Activated CD4-positive, alpha-beta T cell treated with anti-CD3 and anti-CD28 coated beads for 1 hour (primary cell): ENCODE measurements around the gene MTCL3.

Experiments
- DNase-seq: peaks from one replicate; pipeline ENCODE4 v3.0.0-alpha.2; 2020

Gene MTCL3

GRCh38 chr6:127514773-127515227 is 4.3 kb downstream of the MTCL3 start:
- no peak for DNase-seq

- no peak for DNase-seq
Measured at GRCh38 chr6:127514179-127514772, 4.9 kb downstream of the MTCL3 start.

DNA sequence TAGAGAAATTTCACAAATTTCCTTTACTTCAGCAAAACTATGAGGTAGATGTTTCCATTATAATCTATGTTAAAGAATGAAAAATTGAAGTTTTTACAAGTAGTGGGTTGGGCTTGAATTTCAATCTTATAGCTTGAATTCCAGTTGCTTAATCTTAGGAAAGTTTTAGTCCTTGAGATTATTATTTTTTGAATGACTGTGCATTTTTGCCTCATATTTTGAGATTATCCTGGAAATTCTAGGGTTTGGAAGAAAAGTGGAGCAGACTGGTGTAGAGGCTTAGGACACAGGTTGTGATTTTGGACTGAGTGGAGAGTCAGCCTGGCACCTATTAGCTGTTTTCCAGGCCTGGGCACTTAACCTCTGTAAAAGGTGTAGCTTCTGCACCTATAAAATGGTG is 5.7 kb downstream of the MTCL3 start:
- no peak for DNase-seq

GRCh38 chr6:127510876-127511275 is 8.3 kb downstream of the MTCL3 start:
- DNase-seq, result no peak

DNA sequence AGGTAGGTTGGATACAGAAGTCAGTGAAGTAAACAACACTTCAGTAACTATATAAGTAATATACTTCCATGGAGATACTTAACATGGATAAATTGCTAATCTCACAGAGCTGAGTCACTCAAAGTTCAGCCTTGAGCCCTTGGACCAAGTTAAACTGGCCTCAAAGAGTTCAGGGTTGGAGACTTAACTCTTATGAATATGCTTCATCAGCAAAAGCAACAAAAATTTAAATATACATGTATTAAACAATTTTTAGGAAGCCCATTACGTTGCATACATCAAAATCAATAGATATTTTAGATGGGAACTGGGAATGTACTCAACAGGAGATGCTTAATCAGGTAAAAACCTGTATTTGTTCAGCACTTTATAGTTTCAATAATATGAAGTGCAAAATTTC is 12.2 kb downstream of the MTCL3 start:
- DNase-seq, result no peak

DNA sequence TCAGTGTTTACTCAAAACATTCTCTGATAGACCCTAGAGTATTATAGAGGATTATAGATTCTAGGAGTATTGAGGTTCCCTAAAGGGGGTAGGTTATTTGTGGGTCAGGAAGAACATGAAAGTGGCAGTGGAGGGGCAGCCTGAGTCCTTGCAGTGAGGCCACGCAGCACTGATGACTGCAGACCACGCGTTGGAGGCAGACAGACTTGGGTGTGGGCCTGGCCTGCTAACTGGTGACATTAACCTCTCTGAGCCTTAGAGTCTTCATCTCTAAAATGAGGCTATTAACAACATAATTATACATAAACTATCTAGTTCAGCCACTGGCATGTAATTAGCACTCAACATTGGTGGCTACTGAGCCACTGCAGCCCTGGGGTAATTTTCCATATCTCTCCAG is 16.1 kb downstream of the MTCL3 start:
- DNase-seq, result no peak

DNA sequence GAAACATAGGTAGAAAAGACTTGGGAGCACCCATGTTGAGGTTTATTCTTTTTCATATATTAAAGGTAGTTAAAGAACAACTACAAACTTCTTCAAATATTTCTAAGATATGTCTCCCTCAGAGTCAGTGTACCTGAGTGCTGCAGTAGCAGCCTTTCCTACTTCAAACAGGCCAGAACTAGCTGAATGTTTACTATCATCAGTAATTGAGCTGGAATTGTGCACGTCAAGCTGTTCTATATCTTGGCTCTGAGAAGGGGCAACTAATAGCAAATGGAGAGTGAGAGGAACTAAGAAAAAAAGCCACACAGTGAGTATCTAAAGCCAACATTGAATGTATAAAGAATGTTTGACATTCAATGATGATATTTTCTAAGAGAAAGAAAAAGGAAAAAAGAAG is 21.7 kb downstream of the MTCL3 start:
- DNase-seq, result no peak

DNA sequence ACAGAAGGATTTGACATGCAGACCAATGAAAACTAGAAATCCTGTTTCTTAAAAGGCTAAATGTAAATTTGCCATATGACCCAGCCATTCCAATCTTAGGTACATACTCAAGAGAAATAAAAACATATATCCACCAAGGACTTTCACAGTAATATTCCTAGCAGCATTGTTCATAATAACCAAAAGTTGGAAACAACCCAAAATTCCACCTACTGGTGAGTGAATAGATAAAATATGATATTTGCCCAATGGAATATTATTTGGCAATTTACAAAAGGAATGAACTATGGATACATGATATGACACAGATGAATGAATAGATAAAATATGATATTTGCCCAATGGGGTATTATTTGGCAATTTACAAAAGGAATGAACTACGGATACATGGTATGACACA is 22.7 kb downstream of the MTCL3 start:
- DNase-seq, result no peak

- no peak for DNase-seq
Measured at GRCh38 chr6:127494240-127494767, 24.8 kb downstream of the MTCL3 start.

DNA sequence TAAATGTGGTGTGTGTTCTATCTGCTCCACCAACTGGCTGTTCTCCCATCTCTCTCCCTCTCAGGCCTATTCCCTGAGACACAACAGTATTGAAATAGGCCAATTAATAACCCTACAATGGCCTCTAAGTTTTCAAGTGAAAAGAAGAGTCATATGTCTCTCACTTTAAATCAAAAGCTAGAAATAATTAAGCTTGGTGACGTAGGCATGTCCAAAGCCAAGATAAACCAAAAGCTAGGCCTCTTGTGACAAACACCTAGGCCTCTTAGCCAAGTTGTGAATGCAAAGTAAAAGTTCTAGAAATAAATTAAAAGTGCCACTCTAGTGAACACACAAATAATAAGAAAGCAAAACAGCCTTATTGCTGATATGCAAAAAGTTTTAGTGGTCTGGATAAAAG is 29.9 kb downstream of the MTCL3 start:
- DNase-seq, result no peak

DNA sequence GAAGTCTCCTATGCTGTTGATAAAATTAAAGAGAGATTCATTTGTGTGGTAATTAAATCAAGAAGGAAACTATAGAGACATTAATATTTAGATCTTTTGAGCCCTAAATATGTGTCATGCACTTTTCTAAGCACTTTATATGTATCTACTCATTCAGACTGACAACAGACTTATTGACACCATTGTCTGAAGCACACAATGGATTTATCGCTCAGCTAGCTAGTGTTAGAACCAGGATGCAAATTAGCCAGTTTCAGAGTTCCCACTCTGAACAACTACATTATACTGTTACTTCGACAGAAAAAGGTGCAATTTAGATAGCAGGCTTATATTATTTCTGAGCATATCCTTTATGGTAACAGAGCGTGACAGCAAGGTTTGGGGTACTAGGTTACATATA is 32.2 kb downstream of the MTCL3 start:
- no peak for DNase-seq

- DNase-seq, result no peak
Measured at GRCh38 chr6:127484212-127484863, 34.8 kb downstream of the MTCL3 start.

DNA sequence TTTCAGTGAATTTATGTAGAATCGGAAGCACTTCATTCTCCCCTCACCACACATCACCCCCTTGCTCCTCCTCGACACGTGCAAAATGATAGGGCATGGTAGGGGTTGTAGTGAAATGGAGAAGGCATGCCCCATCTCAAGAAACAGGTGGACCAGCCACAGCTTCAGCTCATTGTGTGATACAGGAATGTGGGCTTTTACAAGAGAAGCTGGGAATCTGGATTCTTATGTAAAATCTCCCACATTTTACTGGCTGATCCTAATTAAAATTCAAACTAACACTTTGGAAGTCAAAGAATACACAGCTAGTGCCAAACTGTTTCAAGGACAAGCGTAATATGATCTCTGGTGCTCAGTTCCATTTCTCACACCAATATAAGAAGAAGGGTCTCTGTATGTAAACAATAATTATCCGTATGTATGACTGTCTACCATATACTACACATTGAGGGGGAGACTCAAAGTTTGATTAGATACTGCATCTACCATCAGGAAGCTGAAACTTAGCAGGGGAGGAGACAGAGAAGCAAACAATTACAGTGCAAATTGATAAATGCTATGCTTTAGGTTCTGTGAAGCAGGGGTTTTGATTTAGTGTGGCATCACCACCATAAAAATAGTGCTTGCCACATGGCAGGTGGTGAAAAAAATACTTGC is 35.6 kb downstream of the MTCL3 start:
- DNase-seq, result no peak

- DNase-seq, result no peak
Measured at GRCh38 chr6:127482325-127482724, 36.8 kb downstream of the MTCL3 start.

GRCh38 chr6:127481628-127482027 is 37.5 kb downstream of the MTCL3 start:
- no peak for DNase-seq

DNA sequence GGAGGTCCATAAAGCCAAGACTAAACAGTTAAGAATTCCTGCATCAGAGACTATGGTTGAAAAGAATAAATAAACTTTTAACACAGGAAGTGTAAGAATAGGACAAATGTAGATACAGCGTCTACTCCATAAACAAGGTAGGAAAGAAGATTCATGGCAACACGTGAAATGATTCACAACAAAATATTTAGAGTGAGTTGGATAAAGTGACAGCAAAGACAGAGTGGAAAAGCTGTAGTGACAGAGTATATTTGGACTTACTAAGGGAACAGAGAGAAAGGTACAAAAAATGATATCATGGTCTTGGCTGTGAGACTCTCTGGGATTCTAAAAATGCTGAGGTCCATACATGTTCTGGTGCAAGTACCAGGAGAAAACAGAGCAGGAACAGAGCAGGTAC is 38.0 kb downstream of the MTCL3 start:
- DNase-seq, result no peak

- DNase-seq, result no peak
Measured at GRCh38 chr6:127477658-127478057, 41.5 kb downstream of the MTCL3 start.

DNA sequence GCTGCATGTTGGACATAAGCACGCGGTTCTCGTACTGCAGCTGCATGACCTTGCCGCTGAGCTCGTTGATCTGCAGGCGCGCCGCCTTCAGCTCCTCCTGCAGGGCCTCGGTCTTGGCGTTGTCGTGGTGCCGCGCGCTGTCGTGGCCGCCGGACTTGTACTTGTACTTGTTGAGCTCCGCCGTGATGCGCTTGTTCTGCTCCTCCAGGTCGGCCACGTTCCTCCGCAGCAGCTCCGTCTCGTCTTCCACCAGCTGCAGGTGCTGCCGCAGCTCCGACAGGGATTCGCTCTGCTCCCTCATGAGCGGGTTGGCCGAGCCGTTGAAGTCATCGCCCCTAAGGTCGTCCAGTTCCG is 43.3 kb downstream of the MTCL3 start:
- DNase-seq, result no peak

DNA sequence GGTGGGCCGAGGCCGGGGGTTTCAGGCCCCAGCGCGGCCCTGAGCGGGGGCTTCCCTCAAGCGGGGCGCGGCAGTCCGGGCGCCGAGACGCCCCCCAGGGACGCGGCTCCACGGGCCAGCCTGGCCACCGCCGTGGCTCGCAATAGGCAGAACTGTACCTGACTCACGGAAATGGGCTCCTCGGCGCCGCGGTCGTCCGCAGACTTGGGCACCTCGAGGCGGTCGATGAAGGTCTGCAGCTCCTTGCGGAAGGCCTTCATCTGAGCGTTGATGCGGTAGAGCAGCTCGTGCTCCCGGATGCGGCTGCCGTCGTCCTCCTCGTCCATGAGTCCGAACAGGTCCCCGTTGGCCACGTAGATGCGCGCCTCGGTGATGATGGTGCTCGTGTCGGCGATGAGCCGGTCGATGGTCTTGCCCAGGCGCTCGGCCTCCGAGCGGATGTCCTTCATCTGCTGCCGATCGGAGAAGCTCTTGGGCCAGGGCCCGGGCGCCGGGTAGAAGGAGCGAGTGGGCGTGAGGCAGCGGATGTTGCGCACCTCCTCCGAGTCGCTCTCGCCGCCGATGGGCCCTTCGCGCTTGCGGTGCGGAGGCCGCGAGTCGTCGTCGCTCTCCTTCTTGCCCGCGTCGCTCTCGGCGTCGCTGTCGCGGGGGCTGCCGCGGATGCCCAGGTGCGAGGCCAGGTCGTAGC is 43.9 kb downstream of the MTCL3 start:
- DNase-seq, result no peak

DNA sequence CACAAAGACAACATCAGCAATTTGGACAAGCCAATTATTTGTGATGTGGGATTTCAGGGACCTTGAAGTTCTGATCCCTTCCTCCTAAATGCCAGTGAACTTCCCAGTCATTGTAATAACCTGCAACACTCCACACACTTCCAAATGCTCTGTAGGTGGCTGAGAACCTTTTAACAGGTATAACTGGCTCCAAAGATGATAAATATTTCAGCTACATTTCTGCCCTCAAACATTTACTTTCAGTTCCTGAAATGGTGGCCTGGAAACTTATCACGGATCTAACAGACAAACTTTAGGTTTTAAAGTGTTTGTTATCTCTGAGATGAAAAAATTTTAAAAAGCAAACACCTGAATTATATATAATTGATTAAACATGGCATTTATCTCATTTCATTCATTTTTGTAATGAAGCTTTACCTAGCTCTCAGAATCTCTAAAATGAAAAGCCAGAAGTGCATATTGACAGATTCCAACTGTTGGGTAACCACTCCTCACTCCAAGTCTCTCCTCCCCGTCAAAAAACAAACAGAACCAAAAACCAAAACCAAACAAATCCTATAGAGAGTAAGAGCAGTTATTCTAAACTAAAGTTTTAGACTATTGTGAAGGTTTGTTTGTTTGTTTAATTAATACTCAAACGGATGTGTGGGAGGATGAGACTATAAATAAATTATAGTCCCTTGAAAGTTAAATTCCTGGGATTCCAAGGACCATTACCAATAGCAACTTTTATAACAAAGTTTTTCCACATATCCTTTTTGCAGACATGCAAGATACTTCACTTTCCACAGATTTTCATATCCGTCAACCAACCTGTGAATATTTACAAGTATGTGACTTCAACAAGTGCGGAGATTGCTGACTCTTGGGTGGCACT is 47.5 kb downstream of the MTCL3 start:
- DNase-seq, result no peak

DNA sequence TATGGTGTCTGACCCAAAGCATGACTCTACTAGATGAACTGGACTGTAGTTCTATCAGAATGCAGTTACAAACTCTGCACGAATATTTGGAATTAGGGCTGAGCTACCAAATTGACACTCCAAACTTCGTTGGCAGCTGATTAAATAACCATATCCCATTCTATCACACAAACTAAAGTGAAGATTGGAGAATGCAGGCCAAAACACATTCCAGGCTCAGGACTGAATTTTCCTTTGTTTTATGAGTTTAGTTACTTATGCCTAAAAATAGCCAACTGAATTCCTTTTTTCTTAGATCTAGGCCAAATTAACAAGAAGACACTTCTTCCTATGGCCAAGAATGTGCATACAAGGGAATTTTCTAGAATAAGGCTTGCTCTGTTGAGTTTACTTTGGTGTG is 50.2 kb downstream of the MTCL3 start:
- DNase-seq, result no peak

DNA sequence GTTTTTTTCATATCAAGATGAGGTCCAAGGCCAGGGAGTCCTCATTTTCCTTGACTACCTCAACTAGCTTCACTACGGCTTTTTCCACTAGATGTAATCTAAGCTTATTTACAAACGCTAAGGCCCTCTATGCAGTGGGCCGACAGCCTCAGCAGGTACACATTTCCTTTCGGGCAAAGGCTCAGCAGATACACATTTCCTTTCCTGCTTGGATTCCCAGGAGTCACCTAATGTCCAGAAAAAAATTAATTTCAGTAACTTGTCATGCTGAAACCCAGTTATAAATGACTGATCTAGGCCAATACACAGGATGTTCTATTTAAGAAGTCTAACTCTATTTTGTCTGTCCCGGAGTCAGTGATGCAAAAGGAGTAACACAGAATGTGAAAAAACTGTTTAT is 52.7 kb downstream of the MTCL3 start:
- DNase-seq, result no peak
